Erythroblast (primary cell): ENCODE data around the gene CFAP92.

Source experiments
- GATA1 ChIP-seq: IDR thresholded peaks from 2 replicates; pipeline ENCODE4 v1.6.1; 2011; ENCODE audit warnings: low read depth, mild to moderate bottlenecking, control low read depth, low read length, moderate library complexity
- POLR2A ChIP-seq: IDR thresholded peaks from 2 replicates; pipeline ENCODE4 v1.6.1; 2011; ENCODE audit warnings: mild to moderate bottlenecking, low read length

DNA sequence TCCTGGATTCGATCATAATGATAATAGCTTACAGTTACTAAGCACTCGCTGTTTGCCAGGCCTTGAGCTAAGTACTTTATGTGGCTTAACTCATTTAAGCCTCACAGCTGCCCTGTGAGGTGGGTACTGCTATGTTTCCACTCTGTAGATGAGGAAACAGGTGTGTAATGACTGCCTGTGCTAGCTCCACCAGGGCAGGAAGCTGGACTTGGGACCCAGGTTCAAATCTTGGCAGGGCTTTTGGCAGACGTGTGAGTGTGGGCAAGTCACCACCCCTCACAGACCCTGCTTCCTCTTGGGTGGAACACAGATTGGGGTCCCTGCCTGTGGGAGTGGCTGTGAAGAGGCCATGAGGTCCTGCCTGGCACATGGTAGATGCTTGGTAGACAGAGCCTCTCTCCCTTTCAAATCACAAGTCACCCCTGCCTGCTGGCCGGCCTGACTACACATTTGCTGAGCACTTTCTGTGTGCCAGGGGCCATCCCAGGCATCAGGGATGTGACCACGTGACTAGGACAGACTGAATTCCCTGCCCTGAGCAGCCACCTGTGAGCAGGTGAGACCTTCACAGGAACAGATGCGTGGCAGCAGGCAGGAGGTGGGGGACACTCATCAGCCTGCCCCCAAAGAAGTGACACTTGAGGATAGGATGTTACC lies 10.9 kb upstream of the CFAP92 start:
- TF ChIP-seq POLR2A (no peak), GATA1 (no peak)
